HEK293T (cell line): ENCODE results near the gene TCP11L2.

Experiments used
- ARNT ChIP-seq: fragments of 450-650 bp; IDR thresholded peaks from 2 replicates; pipeline ENCODE4 v1.6.1; 2017; ENCODE audit warnings: mild to moderate bottlenecking
- BHLHE40 ChIP-seq: fragments of 450-650 bp; IDR thresholded peaks from 2 replicates; pipeline ENCODE4 v1.6.1; 2016; ENCODE audit warnings: mild to moderate bottlenecking, moderate library complexity, borderline replicate concordance
- ELF4 ChIP-seq: fragments of 450-650 bp; IDR thresholded peaks from 2 replicates; pipeline ENCODE4 v1.6.1; 2017; ENCODE audit warnings: antibody characterized with exemption
- FOXA1 ChIP-seq: fragments of 450-650 bp; IDR thresholded peaks from 2 replicates; pipeline ENCODE4 v1.6.1; 2016; ENCODE audit warnings: mild to moderate bottlenecking
- FOXK2 ChIP-seq: fragments of 450-650 bp; IDR thresholded peaks from 2 replicates; pipeline ENCODE4 v1.6.1; 2016; ENCODE audit warnings: mild to moderate bottlenecking
- FOXM1 ChIP-seq: fragments of 450-650 bp; IDR thresholded peaks from 2 replicates; pipeline ENCODE4 v1.6.1; 2017; ENCODE audit warnings: mild to moderate bottlenecking, borderline replicate concordance
- HDGF ChIP-seq: fragments of 450-650 bp; IDR thresholded peaks from 2 replicates; pipeline ENCODE4 v1.6.1; 2017; ENCODE audit warnings: antibody characterized with exemption, borderline replicate concordance
- LEF1 ChIP-seq: fragments of 450-650 bp; IDR thresholded peaks from 2 replicates; pipeline ENCODE4 v1.6.1; 2017; ENCODE audit warnings: mild to moderate bottlenecking, borderline replicate concordance
- NFRKB ChIP-seq: fragments of 450-650 bp; IDR thresholded peaks from 2 replicates; pipeline ENCODE4 v1.6.1; 2016; ENCODE audit warnings: mild to moderate bottlenecking, moderate library complexity
- SP1 ChIP-seq: fragments of 450-650 bp; IDR thresholded peaks from 2 replicates; pipeline ENCODE4 v1.6.1; 2017
- SUZ12 ChIP-seq: fragments of 450-650 bp; IDR thresholded peaks from 2 replicates; pipeline ENCODE4 v1.6.1; 2016; ENCODE audit warnings: mild to moderate bottlenecking
- TARDBP ChIP-seq: fragments of 450-650 bp; IDR thresholded peaks from 2 replicates; pipeline ENCODE4 v1.6.1; 2016
- ZNF384 ChIP-seq: fragments of 450-650 bp; IDR thresholded peaks from 2 replicates; pipeline ENCODE4 v1.6.1; 2016
- TF ChIP-seq, protein P1 (sequence below): fragments of 450-650 bp; IDR thresholded peaks from 2 replicates; pipeline ENCODE4 v1.6.1; 2016

DNA sequence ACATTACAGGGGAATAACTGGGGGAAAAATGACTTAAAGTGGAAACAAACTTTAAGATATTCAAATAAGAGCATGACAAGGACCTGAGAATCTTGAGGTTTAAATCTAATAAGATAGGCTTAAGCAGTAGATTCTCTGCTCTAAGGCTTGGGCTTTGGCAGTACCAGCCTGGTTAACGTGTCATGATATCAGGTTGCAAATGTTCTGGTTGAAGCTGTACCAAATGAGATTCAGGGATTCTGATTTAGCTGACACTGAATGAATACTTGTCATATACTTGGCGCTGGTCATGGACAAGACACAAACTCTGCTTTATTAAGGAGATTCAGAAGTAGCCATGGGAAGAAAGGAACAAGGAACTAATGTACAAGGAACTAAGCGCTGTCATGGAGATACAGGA lies 6.1 kb downstream of the TCP11L2 start:
- no peak for TF ChIP-seq SUZ12
- no peak for TF ChIP-seq NFRKB
- TF ChIP-seq ARNT: no peak
- TF ChIP-seq ZNF384: no peak
- no peak for TF ChIP-seq HDGF
- TF ChIP-seq FOXM1: no peak
- TF ChIP-seq ELF4: no peak
- no peak for TF ChIP-seq BHLHE40
- TF ChIP-seq SP1: no peak
- TF ChIP-seq, protein P1, sequence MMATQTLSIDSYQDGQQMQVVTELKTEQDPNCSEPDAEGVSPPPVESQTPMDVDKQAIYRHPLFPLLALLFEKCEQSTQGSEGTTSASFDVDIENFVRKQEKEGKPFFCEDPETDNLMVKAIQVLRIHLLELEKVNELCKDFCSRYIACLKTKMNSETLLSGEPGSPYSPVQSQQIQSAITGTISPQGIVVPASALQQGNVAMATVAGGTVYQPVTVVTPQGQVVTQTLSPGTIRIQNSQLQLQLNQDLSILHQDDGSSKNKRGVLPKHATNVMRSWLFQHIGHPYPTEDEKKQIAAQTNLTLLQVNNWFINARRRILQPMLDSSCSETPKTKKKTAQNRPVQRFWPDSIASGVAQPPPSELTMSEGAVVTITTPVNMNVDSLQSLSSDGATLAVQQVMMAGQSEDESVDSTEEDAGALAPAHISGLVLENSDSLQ: no peak
- TF ChIP-seq FOXA1: no peak
- TF ChIP-seq TARDBP: no peak
- TF ChIP-seq FOXK2: no peak
- no peak for TF ChIP-seq LEF1
